HUES6 (cell line): ENCODE results near the gene KLHL29.

ENCODE experiments used
- H3K27ac ChIP-seq: 2 replicates; pipeline ENCODE4 v1.7.0; 2013; ENCODE audit warnings: low read depth, mild to moderate bottlenecking, low read length, inconsistent platforms
- H3K27me3 ChIP-seq: 2 replicates; pipeline ENCODE4 v1.6.1; 2013; ENCODE audit warnings: low read length; ENCODE audit not compliant: control insufficient read depth, insufficient read depth
- H3K36me3 ChIP-seq: 2 replicates; pipeline ENCODE4 v1.6.1; 2013; ENCODE audit warnings: low read length; ENCODE audit not compliant: control insufficient read depth, insufficient read depth
- H3K4me1 ChIP-seq: 2 replicates; pipeline ENCODE4 v1.6.1; 2013; ENCODE audit warnings: low read length; ENCODE audit not compliant: control insufficient read depth, insufficient read depth
- H3K4me3 ChIP-seq: 2 replicates; pipeline ENCODE4 v1.5.1; 2013; ENCODE audit warnings: low read depth, low read length
- H3K9ac ChIP-seq: one replicate; pipeline ENCODE4 v1.6.1; 2013; ENCODE audit warnings: mild to moderate bottlenecking, low read length
- H3K9me3 ChIP-seq: 2 replicates; pipeline ENCODE4 v1.6.1; 2013; ENCODE audit warnings: low read depth, low read length; ENCODE audit not compliant: control insufficient read depth, insufficient read depth

Gene KLHL29

DNA sequence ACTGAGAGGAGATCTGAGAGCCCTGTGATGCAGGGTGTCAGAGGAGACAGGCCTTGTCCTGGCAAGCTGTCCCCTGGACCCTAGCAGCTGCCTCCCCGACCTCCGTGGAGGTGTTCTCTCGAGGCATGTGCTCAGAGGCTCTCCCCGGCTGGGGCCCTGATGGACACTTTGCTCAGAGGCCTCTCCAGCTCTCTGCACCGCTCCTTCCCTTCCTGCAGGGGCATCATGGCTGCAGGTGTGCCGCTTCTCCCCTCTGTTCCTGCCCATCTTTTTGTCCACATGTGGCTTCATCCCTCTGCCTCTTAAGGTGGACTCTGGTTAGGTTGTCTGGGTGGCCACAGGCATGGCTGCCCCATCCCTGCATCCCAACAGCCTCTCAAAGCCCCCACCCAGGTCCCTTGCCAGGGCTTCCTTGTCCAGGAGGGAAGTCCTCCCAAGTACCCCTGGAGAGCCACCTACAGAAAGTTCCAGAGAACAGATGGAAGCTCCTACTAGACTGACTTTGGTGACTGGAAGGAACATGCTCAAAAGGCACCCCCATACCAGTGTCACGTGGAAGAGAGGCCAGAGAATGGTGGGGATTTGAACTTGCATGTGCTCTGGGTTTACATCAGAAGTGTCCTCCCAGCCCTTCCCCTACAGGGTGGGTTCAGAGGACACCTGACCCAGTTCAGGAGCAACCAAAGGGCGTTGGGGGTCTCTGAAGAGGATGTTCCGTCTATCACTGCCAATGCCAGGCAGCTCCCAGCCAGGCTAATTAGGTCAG lies 120.4 kb downstream of the KLHL29 start:
- Histone ChIP-seq H3K4me1 (peaks cover 8% of the 10 kb centered on the region), H3K9me3 (no peaks in the 10 kb centered on the region), H3K27ac (no peak overlapping the region), H3K4me3 (no peak overlapping the region), H3K27me3 (no peaks in the 10 kb centered on the region), H3K36me3 (no peaks in the 10 kb centered on the region), H3K9ac (no peak overlapping the region)

DNA sequence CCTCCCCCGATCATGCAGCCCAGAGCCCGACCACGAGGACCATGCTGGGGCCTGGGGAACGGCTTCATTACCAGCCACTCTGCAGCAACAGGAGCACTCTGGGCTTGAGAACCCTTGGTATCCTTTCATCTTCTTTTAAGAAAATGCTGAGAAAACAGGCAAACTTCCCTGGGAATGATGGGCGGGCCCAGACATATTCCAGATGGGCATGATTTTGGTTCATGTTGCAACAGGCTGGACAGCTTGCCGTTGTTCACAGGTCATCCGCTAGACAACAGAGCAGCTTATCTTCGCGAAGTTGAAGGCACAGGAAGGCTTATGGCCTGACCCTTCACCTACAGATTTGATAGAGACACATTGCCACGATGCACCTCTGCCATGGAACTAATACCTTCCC lies 121.0 kb downstream of the KLHL29 start:
- Histone ChIP-seq H3K9me3 (no peaks in the 10 kb centered on the region), H3K4me3 (no peak overlapping the region), H3K27me3 (no peaks in the 10 kb centered on the region), H3K4me1 (peaks cover 8% of the 10 kb centered on the region), H3K9ac (no peak overlapping the region), H3K27ac (no peak overlapping the region), H3K36me3 (no peaks in the 10 kb centered on the region)

DNA sequence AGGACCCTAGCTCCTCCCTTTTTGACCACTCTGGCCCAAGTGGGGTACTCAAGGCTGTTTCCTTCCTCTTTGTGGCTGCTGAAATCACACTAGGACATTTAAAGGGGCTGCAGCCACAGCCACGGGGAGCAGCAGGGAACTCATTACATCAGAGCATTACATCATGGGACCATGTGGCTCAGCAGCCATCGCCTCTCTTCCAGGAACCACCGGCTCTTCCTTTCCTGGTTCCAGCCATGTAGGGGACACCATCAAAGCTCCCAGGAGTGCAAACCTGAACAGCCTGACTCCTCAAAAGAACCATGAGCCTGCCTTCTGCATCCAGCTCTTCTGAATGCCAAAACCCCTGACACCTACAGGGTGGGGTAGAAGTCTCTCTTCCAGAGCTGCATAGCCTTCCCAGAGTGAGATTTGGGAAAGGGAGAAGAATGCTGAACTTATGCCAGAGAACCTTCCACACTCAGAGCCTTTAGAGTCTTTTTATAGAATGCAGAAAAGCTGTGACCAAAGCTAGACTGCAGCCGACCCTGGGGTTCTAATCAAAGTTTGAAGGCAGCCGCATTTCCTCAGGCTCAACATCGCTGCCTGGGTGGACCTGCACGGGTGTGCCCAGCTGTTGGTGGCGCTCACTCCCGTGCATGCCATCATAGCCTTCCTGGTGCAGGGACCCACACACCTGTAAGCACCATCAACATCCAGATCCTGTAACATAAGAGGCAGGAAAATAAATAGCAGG lies 121.7 kb downstream of the KLHL29 start:
- H3K36me3 ChIP-seq: no peaks in the 10 kb centered on the region
- no peak overlapping the region for H3K9ac ChIP-seq
- H3K9me3 ChIP-seq: no peaks in the 10 kb centered on the region

DNA sequence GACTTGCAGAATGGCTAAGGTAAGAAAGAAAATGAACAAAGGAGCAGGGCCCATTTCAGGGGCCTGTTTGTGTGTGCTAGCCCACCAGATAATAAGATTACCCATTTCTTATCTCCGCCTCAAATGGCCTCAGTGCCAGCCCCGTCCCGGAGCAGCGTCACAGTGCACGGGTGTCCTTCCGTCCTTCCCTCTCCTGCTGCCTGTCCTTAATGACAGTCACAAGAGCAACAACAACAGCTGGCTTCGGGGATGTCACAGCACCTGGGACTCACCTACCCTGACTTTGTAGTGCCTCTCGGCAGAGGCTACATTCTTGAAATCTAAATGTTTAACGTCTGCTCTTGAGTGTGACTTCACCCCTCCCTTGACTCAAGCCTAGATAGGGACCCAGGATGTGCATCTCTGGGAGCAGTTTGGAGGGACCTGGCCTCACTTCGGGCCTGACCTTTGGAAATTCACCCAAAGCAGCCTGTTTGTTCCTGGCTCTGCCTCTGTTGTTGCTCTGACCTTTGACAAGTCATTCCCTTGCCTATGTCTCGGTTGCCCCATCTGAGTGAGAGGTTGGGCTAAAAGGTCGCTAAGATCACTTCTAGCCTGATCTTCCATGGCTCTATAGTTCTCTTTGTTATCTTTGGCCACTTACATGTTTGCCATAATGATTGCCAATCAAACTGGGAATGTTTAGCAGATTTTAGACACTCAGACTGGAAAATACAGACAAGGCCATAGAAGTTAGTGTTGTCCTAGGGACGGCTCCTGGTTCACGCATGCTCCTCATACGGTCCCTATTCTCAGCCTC lies 122.5 kb downstream of the KLHL29 start:
- H3K4me3 ChIP-seq: no peak overlapping the region
- H3K9me3 ChIP-seq: no peaks in the 10 kb centered on the region
- no peaks in the 10 kb centered on the region for H3K36me3 ChIP-seq
- no peak overlapping the region for H3K27ac ChIP-seq
- no peaks in the 10 kb centered on the region for H3K27me3 ChIP-seq
- H3K9ac ChIP-seq: no peak overlapping the region
- peaks cover 8% of the 10 kb centered on the region; the same call in 1 of the 2 replicates for H3K4me1 ChIP-seq

More for the DNA sequence above, 121.7 kb downstream of the KLHL29 start:
- Histone ChIP-seq H3K27ac (no peak overlapping the region), H3K4me3 (no peak overlapping the region), H3K27me3 (no peaks in the 10 kb centered on the region), H3K4me1 (peaks cover 8% of the 10 kb centered on the region)

DNA sequence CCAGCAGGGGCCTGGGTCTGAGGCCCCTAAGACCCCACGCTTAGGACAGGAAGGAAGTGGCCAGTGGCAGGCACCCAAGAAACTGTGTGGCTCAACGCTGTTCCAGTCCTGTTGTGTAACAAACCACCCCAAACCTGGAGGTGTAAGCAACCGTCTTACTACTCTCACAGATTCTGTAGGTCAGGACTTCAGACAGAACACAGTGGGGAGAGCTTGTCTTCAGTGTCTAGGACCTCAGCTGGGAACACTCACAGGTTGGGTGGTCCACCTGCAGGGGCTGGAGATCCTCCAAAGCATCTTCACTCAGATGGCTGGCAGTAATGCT lies 123.0 kb downstream of the KLHL29 start:
- Histone ChIP-seq H3K9ac (no peak overlapping the region), H3K36me3 (no peaks in the 10 kb centered on the region), H3K27ac (no peak overlapping the region), H3K4me3 (no peak overlapping the region), H3K4me1 (peaks cover 6% of the 10 kb centered on the region; the same call in 1 of the 2 replicates), H3K9me3 (no peaks in the 10 kb centered on the region), H3K27me3 (no peaks in the 10 kb centered on the region)

DNA sequence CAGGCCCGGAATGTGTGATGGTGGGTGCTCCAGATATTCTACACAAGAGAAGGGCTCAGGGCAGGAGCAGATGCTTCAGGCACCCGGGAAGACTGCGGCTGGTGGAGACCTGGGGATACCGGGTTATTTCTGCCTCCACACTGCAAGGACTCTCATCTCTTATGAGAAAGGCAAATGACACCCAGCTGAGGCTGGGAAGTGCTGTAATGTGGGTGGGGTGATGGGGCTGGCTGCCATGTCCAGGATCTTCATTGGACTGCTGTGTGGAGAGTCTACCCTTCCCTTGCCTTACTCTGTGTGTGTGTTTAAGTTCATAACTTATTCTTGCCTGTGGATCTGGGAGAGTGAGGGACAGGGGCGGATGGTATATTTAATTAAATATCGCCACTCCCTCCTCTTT lies 124.1 kb downstream of the KLHL29 start:
- Histone ChIP-seq H3K9ac (no peak overlapping the region), H3K27me3 (no peaks in the 10 kb centered on the region), H3K36me3 (no peaks in the 10 kb centered on the region), H3K4me1 (no peaks in the 10 kb centered on the region; the same call in 1 of the 2 replicates), H3K4me3 (no peak overlapping the region), H3K9me3 (no peaks in the 10 kb centered on the region), H3K27ac (no peak overlapping the region)

DNA sequence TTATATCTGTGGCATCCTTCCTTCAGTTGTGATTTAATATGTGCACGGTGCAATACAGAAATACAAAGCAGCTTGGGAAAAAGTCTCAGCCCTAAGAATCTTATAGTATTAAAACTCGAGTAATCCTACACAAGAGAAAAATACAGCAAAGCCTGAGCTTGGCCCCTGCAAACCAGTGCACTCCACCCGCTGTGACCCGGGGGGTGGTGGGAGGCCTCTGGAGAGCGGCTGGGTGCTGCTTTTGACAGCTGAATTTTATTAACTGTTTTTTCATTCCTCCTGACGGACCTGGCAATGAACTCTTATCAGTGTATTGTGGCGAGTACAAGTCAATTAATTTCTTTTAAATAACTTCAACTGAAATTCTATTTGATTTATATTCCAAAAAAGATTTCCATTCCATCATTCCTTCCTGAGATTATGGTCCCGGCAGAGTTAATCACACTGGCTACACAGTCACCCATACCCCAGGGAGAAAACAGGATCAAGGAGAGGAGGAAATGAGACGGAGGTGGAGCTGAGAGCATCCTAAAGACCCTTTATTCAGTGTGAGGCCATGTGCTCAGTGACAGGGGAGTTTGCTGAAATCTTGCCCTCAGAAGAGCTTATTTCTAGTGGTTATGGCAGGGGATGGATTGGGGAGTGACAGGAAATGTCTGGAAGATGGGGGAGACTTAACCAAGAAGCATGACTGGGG lies 124.8 kb downstream of the KLHL29 start:
- Histone ChIP-seq H3K36me3 (no peaks in the 10 kb centered on the region), H3K9ac (no peak overlapping the region), H3K4me3 (no peak overlapping the region), H3K27ac (no peak overlapping the region), H3K27me3 (no peaks in the 10 kb centered on the region), H3K4me1 (no peaks in the 10 kb centered on the region; the same call in 1 of the 2 replicates), H3K9me3 (no peaks in the 10 kb centered on the region)

DNA sequence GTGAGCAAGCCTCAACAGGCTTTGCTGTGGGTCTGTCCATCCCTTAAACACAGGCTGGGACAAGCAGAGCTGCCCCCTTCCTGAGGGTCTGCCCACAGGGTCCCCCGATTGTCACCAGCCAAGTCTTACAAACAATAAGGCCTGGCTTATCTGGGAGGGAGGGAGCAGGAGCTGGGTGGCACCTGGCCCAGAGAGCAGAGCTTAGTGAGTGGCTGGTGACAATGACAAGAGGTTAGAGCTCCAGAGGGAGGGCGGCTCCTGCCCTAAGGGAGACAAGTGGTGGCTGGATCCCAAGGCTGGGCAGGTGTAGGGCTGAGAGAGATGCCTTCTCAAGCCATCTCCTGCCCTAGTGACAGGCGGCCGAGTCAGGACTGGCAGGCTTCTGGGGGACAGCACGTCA lies 125.5 kb downstream of the KLHL29 start:
- no peaks in the 10 kb centered on the region for H3K9me3 ChIP-seq
- no peaks in the 10 kb centered on the region for H3K27me3 ChIP-seq
- H3K9ac ChIP-seq: no peak overlapping the region
- no peak overlapping the region for H3K4me3 ChIP-seq
- no peak overlapping the region for H3K27ac ChIP-seq
- no peaks in the 10 kb centered on the region; the same call in 1 of the 2 replicates for H3K4me1 ChIP-seq
- no peaks in the 10 kb centered on the region for H3K36me3 ChIP-seq

DNA sequence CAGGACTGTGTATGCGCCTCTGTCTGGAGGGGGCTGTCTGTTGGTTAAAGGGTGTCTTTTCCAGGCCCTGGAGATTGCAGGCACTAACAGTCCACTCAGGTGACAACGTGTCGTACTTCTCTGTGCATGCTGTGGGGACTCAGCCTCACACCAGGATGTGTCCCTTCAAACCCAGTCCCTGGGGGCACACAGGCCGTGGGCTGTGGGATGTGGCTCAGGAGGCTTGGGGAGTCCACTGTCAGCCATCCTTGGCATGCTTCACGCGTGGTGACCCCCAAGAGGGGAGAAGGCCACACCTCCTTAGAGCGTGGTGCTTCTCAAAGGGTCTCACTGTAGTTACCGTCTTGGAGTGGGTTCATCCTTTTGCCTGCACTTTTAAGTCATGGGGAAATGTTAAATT lies 127.8 kb downstream of the KLHL29 start:
- Histone ChIP-seq H3K4me1 (no peaks in the 10 kb centered on the region), H3K9ac (no peak overlapping the region), H3K27ac (no peak overlapping the region), H3K36me3 (no peaks in the 10 kb centered on the region), H3K27me3 (no peaks in the 10 kb centered on the region), H3K4me3 (no peak overlapping the region), H3K9me3 (no peaks in the 10 kb centered on the region)

DNA sequence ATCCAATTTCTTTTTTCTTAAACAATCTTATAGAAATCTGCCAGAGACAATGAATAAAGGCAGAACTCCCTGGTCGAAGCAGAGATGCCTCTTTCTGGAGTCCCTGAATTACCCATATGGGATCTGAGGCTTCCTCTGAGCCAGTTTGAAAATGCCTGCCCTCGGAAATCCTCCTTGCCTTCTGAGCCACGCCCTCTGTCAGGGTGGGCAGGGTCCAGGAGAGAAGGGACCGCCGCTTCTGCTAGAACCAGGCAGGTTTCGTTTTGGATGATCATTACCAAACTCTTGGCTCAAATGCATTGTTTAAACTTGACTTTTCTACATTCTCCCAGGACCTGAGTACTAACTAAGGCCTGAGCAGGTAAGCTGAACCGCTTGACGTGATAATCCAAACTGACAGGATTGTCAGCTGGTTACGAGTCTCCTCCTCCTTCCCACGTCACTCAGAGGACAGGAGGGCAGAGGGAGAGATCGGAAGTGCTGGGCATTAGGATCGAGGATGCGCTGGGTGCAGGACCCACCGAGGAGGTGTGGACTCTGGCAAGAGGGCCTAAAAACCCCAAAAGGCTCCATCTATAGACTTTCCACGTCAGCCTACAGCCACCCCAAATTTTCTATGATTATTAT lies 128.4 kb downstream of the KLHL29 start:
- Histone ChIP-seq H3K27ac (no peak overlapping the region), H3K4me1 (no peaks in the 10 kb centered on the region), H3K27me3 (no peaks in the 10 kb centered on the region), H3K4me3 (peak overlapping the region; percentile 36; the same call in 1 of the 2 replicates), H3K9me3 (no peaks in the 10 kb centered on the region), H3K36me3 (no peaks in the 10 kb centered on the region), H3K9ac (no peak overlapping the region)
